Caco-2 (cell line): Measurements from ENCODE around the gene PPP1R9A. TPM values are rescaled to one million over a fixed set of nuclear protein-coding genes. Genes with fewer than 3 reads are reported as not detected.

ENCODE experiments used
- BruUV-seq: library from RNA; stranded (reverse); fragments of 400-500 nt; replicated peaks from 2 replicates; lab custom pipeline; 2021; lab: Mats Ljungman, UMichigan
- CTCF ChIA-PET: fragments of 300-600 bp; sonication (Branson Sonifier 250); formaldehyde crosslinking; loops from one replicate; lab custom pipeline; 2022; ENCODE audit warnings: antibody characterized with exemption; lab: Charles Lee
- POLR2A ChIA-PET: fragments of 300-600 bp; sonication (Branson Sonifier 250); formaldehyde crosslinking; loops from one replicate; lab custom pipeline; 2022; ENCODE audit warnings: antibody characterized with exemption; lab: Charles Lee
- DNase-seq, 2 experiments: peaks; one replicate each; pipeline versions ENCODE4 v3.0.0 to v3.0.0-alpha.2; 2020 to 2022
- H3K27me3 ChIP-seq: replicated peaks from 2 replicates; pipeline ENCODE4 v1.6.0; 2011; ENCODE audit warnings: low read length; ENCODE audit not compliant: control insufficient read depth, insufficient read depth
- H3K36me3 ChIP-seq: 2 replicates; pipeline ENCODE4 v1.5.1; 2011; ENCODE audit warnings: low read length; ENCODE audit not compliant: control insufficient read depth, insufficient read depth
- H3K4me1 ChIP-seq: fragments of 250-450 bp; sonication (Bioruptor Pico); 2 replicates; pipeline ENCODE4 v1.5.1; 2020; ENCODE audit warnings: mild to moderate bottlenecking
- H3K4me3 ChIP-seq: 2 replicates; pipeline ENCODE4 v1.5.1; 2011; ENCODE audit warnings: low read depth, mild to moderate bottlenecking, control low read depth, low read length
- H3K9me3 ChIP-seq: fragments of 250-450 bp; sonication (Bioruptor Pico); 2 replicates; pipeline ENCODE4 v1.5.1; 2020; ENCODE audit warnings: mild to moderate bottlenecking, moderate library complexity
- H3K27ac Mint-ChIP-seq: one replicate; pipeline ENCODE4 v1.8.0; 2022; ENCODE audit warnings: mixed read lengths; ENCODE audit not compliant: unreplicated experiment
- H3K27me3 Mint-ChIP-seq: one replicate; pipeline ENCODE4 v1.8.0; 2022; ENCODE audit warnings: mixed read lengths; ENCODE audit not compliant: insufficient read depth, unreplicated experiment
- H3K36me3 Mint-ChIP-seq: one replicate; pipeline ENCODE4 v1.8.0; 2022; ENCODE audit warnings: mild to moderate bottlenecking, mixed read lengths; ENCODE audit not compliant: insufficient read depth, unreplicated experiment
- H3K4me1 Mint-ChIP-seq: one replicate; pipeline ENCODE4 v1.8.0; 2022; ENCODE audit warnings: low read depth, mixed read lengths; ENCODE audit not compliant: unreplicated experiment
- H3K4me3 Mint-ChIP-seq: one replicate; pipeline ENCODE4 v1.8.0; 2022; ENCODE audit warnings: mild to moderate bottlenecking, moderate library complexity, mixed read lengths; ENCODE audit not compliant: unreplicated experiment
- H3K9me3 Mint-ChIP-seq: one replicate; pipeline ENCODE4 v1.8.0; 2022; ENCODE audit warnings: mixed read lengths; ENCODE audit not compliant: unreplicated experiment
- intact Hi-C: fragments of 100-400 bp; cut with micrococcal nuclease; formaldehyde crosslinking; loops from one replicate; pipeline ENCODE4 v1.10.0; 2022; ENCODE audit not compliant: unreplicated experiment
- total RNA-seq: library from RNA; stranded (reverse); gene quantifications from 2 replicates; pipeline ENCODE4 v1.2.3, GENCODE V29; 2022
- TF ChIP-seq, protein P1 (sequence below), 2 experiments: fragments of 200-600 bp in 1 of 2; IDR thresholded peaks; 1 replicate in 1 of 2; 2 replicates in 1 of 2; pipeline versions ENCODE4 v1.5.1 to v1.8.0; 2011 to 2022; ENCODE audit warnings: antibody characterized with exemption in 1 of 2, control low read depth in 1 of 2, inconsistent platforms in 1 of 2, low read depth in 1 of 2, low read length in 1 of 2, mild to moderate bottlenecking in 1 of 2, moderate library complexity in 1 of 2; ENCODE audit not compliant: insufficient read depth in 1 of 2, severe bottlenecking in 1 of 2, unreplicated experiment in 1 of 2

The PPP1R9A gene
- total RNA-seq, 1 experiment from 2014 or later, result 37.4 TPM

DNA sequence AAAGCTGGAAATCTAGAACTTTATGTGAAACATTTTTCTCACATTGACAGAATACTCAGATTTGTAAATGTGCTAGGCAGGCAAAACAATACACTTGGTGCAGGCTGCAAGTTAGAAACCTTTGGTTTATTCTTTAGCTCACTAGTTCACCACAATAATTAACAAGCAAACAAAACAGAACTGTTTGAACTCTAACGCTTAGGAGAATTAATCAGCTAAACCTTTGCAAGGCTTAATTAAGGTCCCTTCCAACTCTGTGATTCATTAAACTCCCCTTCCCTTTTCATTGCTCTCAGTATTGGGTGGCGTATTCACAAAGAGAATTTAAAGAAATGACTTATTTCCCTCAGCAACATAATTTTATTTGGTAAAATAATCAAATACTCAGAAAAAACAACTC lies 317.9 kb downstream of the PPP1R9A start:
- no peaks in the 10 kb centered on the region for H3K4me1 ChIP-seq
- H3K4me3 ChIP-seq, result no peak overlapping the region
- Mint-ChIP-seq H3K27me3 (no peaks in the 10 kb centered on the region), H3K36me3 (no peaks in the 10 kb centered on the region), H3K4me3 (no peak overlapping the region), H3K27ac (no peak overlapping the region), H3K9me3 (no peaks in the 10 kb centered on the region), H3K4me1 (no peaks in the 10 kb centered on the region)
- intact Hi-C loops, result no loop called here
- CTCF ChIA-PET, result no interaction called here
- TF ChIP-seq, protein P1, sequence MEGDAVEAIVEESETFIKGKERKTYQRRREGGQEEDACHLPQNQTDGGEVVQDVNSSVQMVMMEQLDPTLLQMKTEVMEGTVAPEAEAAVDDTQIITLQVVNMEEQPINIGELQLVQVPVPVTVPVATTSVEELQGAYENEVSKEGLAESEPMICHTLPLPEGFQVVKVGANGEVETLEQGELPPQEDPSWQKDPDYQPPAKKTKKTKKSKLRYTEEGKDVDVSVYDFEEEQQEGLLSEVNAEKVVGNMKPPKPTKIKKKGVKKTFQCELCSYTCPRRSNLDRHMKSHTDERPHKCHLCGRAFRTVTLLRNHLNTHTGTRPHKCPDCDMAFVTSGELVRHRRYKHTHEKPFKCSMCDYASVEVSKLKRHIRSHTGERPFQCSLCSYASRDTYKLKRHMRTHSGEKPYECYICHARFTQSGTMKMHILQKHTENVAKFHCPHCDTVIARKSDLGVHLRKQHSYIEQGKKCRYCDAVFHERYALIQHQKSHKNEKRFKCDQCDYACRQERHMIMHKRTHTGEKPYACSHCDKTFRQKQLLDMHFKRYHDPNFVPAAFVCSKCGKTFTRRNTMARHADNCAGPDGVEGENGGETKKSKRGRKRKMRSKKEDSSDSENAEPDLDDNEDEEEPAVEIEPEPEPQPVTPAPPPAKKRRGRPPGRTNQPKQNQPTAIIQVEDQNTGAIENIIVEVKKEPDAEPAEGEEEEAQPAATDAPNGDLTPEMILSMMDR (IDR thresholded peaks at IDR 0.05; ENCODE audit: insufficient read depth in 1 of 2, low read depth in 1 of 2, low read length in 1 of 2, severe bottlenecking in 1 of 2, unreplicated experiment in 1 of 2), result no peak
- H3K27me3 ChIP-seq, result no peaks in the 10 kb centered on the region
- POLR2A ChIA-PET, result no interaction called here
- no TSS peak for BruUV-seq
- no peaks in the 10 kb centered on the region for H3K36me3 ChIP-seq
- no peaks in the 10 kb centered on the region for H3K9me3 ChIP-seq
- DNase-seq, result no peak

DNA sequence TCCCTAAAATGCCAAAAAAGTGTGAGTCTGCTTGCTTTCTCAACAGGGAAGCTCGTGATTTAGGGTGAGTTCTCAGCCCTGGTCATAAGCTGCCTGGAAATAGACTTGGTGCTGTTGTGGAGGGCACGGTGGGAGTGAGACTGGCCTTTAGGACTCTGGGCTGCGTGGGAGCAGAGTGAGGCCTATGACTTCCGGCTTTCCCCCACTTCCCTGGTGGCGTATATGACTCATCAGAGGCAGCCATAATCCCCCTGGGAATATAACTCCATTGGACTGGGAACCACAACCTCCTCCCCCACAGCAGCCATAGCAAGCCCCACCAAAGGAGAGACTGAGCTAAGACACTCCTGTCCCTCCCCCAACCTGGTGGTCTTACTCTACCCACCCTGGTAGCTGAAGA lies 321.9 kb downstream of the PPP1R9A start:
- Histone ChIP-seq H3K36me3 (no peaks in the 10 kb centered on the region), H3K9me3 (no peaks in the 10 kb centered on the region), H3K4me1 (no peaks in the 10 kb centered on the region), H3K27me3 (no peaks in the 10 kb centered on the region), H3K4me3 (no peak overlapping the region)
- no peak for DNase-seq
- TF ChIP-seq, protein P1 (IDR thresholded peaks at IDR 0.05; ENCODE audit: insufficient read depth in 1 of 2, low read depth in 1 of 2, low read length in 1 of 2, severe bottlenecking in 1 of 2, unreplicated experiment in 1 of 2), result no peak
- Mint-ChIP-seq H3K36me3 (no peaks in the 10 kb centered on the region), H3K4me1 (no peaks in the 10 kb centered on the region), H3K27me3 (no peaks in the 10 kb centered on the region), H3K9me3 (peaks cover 11% of the 10 kb centered on the region), H3K27ac (no peak overlapping the region), H3K4me3 (no peak overlapping the region)
- CTCF ChIA-PET, result no interaction called here
- intact Hi-C loops, result no loop called here
- BruUV-seq, result no TSS peak
- POLR2A ChIA-PET, result interaction anchor here (0.6 kb wide), 1 partner anchor 144 kb away, joined by 13 read pairs; no protein-coding TSS in a partner anchor

DNA sequence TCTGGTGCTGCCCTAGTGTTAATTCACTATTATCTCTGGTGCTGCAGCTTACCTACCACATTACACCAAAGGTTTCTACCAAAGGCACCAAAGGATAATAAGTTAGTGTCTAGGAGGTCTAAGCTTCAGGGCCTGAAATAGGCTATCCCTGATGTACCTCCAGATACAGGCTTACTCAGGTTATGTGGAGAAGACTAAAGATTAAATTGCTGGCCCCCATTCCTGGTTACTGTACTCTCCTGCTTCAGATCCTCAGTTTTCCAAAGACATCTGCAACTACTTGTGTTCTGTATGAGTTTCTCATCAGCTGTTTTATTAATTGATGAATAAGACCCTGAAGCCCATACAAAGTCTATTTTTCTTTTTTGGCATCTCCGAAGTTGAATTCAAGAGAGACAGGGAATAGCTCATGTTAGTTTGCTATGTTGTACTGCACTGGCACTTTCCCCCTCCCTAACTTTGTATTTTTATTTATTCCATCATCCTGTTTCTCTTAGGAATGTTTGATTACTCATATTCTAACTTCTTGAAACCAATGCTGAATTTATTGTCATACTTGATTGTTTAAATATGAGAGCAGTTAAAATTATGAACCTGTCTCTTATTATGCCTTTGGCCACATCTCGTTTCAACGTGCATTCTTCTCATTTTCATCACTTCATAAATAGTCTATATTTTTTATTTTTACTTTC lies 331.0 kb downstream of the PPP1R9A start:
- Mint-ChIP-seq H3K27ac (no peak overlapping the region), H3K4me3 (no peak overlapping the region), H3K36me3 (no peaks in the 10 kb centered on the region), H3K4me1 (no peaks in the 10 kb centered on the region), H3K27me3 (no peaks in the 10 kb centered on the region), H3K9me3 (no peaks in the 10 kb centered on the region)
- H3K4me1 ChIP-seq, result no peaks in the 10 kb centered on the region
- no peak overlapping the region for H3K4me3 ChIP-seq
- CTCF ChIA-PET, result no interaction called here
- no peak for DNase-seq
- no TSS peak for BruUV-seq
- TF ChIP-seq, protein P1 (IDR thresholded peaks at IDR 0.05; ENCODE audit: insufficient read depth in 1 of 2, low read depth in 1 of 2, low read length in 1 of 2, severe bottlenecking in 1 of 2, unreplicated experiment in 1 of 2), result no peak
- H3K27me3 ChIP-seq, result no peaks in the 10 kb centered on the region
- no peaks in the 10 kb centered on the region for H3K9me3 ChIP-seq
- POLR2A ChIA-PET, result no interaction called here
- no peaks in the 10 kb centered on the region for H3K36me3 ChIP-seq
- intact Hi-C loops, result no loop called here
